ENCODE results near the gene POU6F2.

POU6F2 gene

GRCh38 chr7:39259391-39260003, 281.8 kb downstream of the POU6F2 start:
- no peak for TF ChIP-seq CTCF (IDR thresholded peaks at IDR 0.05; ENCODE audit: low read depth, low read length)
- no peak overlapping the region for H3K4me3 ChIP-seq (ENCODE audit: low read depth, low read length)

- H3K4me3 ChIP-seq (ENCODE audit: low read depth, low read length) = no peak overlapping the region
- no peak for TF ChIP-seq CTCF (IDR thresholded peaks at IDR 0.05; ENCODE audit: low read depth, low read length)
These were observed 282.7 kb downstream of the POU6F2 start for GRCh38 chr7:39260279-39260844.

- no peak overlapping the region for H3K4me3 ChIP-seq (ENCODE audit: low read depth, low read length)
- TF ChIP-seq CTCF (IDR thresholded peaks at IDR 0.05; ENCODE audit: low read depth, low read length) = no peak
These were observed 284.1 kb downstream of the POU6F2 start for GRCh38 chr7:39261771-39262170.

- TF ChIP-seq CTCF (IDR thresholded peaks at IDR 0.05; ENCODE audit: low read depth, low read length) = no peak
- no peak overlapping the region for H3K4me3 ChIP-seq (ENCODE audit: low read depth, low read length)
These were observed 288.2 kb downstream of the POU6F2 start for GRCh38 chr7:39265641-39266591.

- no peak for TF ChIP-seq CTCF (IDR thresholded peaks at IDR 0.05; ENCODE audit: low read depth, low read length)
- H3K4me3 ChIP-seq (ENCODE audit: low read depth, low read length) = no peak overlapping the region
These were observed 291.3 kb downstream of the POU6F2 start for GRCh38 chr7:39269034-39269433.

GRCh38 chr7:39270018-39270417, 292.3 kb downstream of the POU6F2 start:
- H3K4me3 ChIP-seq (ENCODE audit: low read depth, low read length) = no peak overlapping the region
- no peak for TF ChIP-seq CTCF (IDR thresholded peaks at IDR 0.05; ENCODE audit: low read depth, low read length)

GRCh38 chr7:39271402-39271801, 293.7 kb downstream of the POU6F2 start:
- H3K4me3 ChIP-seq (ENCODE audit: low read depth, low read length) = no peak overlapping the region
- TF ChIP-seq CTCF (IDR thresholded peaks at IDR 0.05; ENCODE audit: low read depth, low read length) = no peak

Measured in WI38 (cell line).